ENCODE data around the gene CDK5RAP2. TPM values are rescaled to one million over a fixed set of nuclear protein-coding genes. Genes with fewer than 3 reads are reported as not detected.
A peak's percentile ranks its signal among the peaks of the same experiment; 100 is the strongest.

Gene CDK5RAP2
- total RNA-seq, 1 experiment from 2014 or later, result 56.4 TPM

DNA sequence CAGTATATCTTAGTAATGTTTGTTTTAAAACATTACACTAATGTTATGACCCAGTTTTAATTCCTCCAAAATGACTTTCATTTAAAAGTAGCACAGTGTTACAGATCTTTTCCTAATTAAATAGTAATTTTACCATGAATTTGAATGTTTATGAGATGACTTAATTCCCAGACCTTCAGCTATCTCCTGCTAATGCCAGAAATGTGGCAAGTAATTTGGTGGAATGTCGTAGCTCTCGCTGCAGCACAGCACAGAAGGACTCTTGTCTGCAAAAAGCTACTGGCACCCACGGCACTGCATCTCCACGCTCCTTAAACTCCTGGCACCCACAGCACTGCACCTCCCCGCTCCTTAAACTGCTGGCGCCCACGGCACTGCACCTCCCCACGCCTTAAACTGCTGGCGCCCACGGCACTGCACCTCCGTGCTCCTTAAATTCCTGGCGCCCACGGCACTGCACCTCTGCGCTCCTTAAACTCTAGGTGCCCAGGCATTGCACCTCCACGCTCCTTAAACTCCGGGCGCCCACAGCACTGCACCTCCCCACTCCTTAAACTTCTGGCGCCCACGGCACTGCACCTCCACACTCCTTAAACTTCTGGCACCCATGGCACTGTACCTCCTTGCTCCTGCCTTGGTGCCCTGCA is 163.1 kb downstream of the CDK5RAP2 start:
- H3K9me3 Mint-ChIP-seq, result no peaks in the 10 kb centered on the region
- no peak overlapping the region for H2AK5ac ChIP-seq (ENCODE audit: insufficient read length, low read length)
- H3K36me3 Mint-ChIP-seq (ENCODE audit: insufficient read depth in 1 of 3, low read depth in 3 of 3), result peaks cover 16 to 36% (median 29%) of the 10 kb centered on the region in 3 experiments; a peak in 6 of 7 replicates
- no peak overlapping the region for H4K8ac ChIP-seq (replicated peaks; ENCODE audit: insufficient read length, low read depth, low read length)
- no peak overlapping the region for H3T11ph ChIP-seq (ENCODE audit: low read length)
- no peak overlapping the region for H2BK120ac ChIP-seq (ENCODE audit: low read depth, low read length, poor library complexity, severe bottlenecking)
- H3K79me1 ChIP-seq (ENCODE audit: insufficient read depth, low read depth, low read length, poor library complexity, severe bottlenecking), result no peaks in the 10 kb centered on the region
- no peak overlapping the region for H3K56ac ChIP-seq (ENCODE audit: insufficient read length, low read depth, low read length)
- no peak for DNase-seq
- no peak overlapping the region for H3K27ac ChIP-seq (ENCODE audit: insufficient read length, low read depth, low read length)
- H3K23ac ChIP-seq (ENCODE audit: insufficient read length, low read depth, low read length), result no peak overlapping the region
- no peak overlapping the region for H3K14ac ChIP-seq (ENCODE audit: insufficient read depth, low read length)
- WGBS (ENCODE audit: extremely low coverage, insufficient read length, low lambda C conversion rate), result no CpG with 5 or more reads among the region's 19 CpGs
- no peak overlapping the region for H3K4ac ChIP-seq (ENCODE audit: low read depth, low read length)
- TF ChIP-seq, protein P1, sequence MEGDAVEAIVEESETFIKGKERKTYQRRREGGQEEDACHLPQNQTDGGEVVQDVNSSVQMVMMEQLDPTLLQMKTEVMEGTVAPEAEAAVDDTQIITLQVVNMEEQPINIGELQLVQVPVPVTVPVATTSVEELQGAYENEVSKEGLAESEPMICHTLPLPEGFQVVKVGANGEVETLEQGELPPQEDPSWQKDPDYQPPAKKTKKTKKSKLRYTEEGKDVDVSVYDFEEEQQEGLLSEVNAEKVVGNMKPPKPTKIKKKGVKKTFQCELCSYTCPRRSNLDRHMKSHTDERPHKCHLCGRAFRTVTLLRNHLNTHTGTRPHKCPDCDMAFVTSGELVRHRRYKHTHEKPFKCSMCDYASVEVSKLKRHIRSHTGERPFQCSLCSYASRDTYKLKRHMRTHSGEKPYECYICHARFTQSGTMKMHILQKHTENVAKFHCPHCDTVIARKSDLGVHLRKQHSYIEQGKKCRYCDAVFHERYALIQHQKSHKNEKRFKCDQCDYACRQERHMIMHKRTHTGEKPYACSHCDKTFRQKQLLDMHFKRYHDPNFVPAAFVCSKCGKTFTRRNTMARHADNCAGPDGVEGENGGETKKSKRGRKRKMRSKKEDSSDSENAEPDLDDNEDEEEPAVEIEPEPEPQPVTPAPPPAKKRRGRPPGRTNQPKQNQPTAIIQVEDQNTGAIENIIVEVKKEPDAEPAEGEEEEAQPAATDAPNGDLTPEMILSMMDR (conservative IDR thresholded peaks at IDR 0.05), result no peak
- no peak overlapping the region for H2BK20ac ChIP-seq (ENCODE audit: low read depth, low read length, poor library complexity, severe bottlenecking)
- no peaks in the 10 kb centered on the region for H3K27me3 Mint-ChIP-seq (ENCODE audit: low read depth)
- H3K4me2 ChIP-seq (ENCODE audit: insufficient read depth, insufficient read length, low read length), result no peak overlapping the region
- H3K18ac ChIP-seq (ENCODE audit: insufficient read length, low read depth, low read length), result no peak overlapping the region
- H2AFZ ChIP-seq (ENCODE audit: low read length), result no peak overlapping the region
- peaks cover 2% of the 10 kb centered on the region for H4K20me1 ChIP-seq (ENCODE audit: control insufficient read depth, insufficient read depth, insufficient read length)
- no peaks in the 10 kb centered on the region for H3K9me3 ChIP-seq (ENCODE audit: control insufficient read depth, low read depth, low read length)
- peaks cover 49 to 55% of the 10 kb centered on the region in 2 experiments for H3K4me1 Mint-ChIP-seq
- H3K9ac ChIP-seq (ENCODE audit: extremely low read depth, insufficient read length, low read length), result no peak overlapping the region
- H2BK15ac ChIP-seq (ENCODE audit: low read depth, low read length), result no peak overlapping the region
- H4K5ac ChIP-seq (ENCODE audit: insufficient read length, low read depth, low read length), result no peak overlapping the region
- H2BK5ac ChIP-seq (ENCODE audit: insufficient read length, low read length), result no peak overlapping the region
- no peak overlapping the region for H2BK12ac ChIP-seq (ENCODE audit: insufficient read length, low read depth, low read length)
- peak overlapping the region; percentile 53 to 60 (median 58); a peak in 4 of 7 replicates for H3K27ac Mint-ChIP-seq
- peaks cover 11% of the 10 kb centered on the region for H3K4me1 ChIP-seq (ENCODE audit: insufficient read depth, low read length)
- H3K23me2 ChIP-seq (ENCODE audit: insufficient read length, low read depth, low read length, poor library complexity, severe bottlenecking), result no peaks in the 10 kb centered on the region
- no peaks in the 10 kb centered on the region for H3K79me2 ChIP-seq (ENCODE audit: insufficient read depth, low read length)
- no peak overlapping the region for H4K91ac ChIP-seq (ENCODE audit: insufficient read length, low read depth, low read length)
- no peaks in the 10 kb centered on the region for H3K27me3 ChIP-seq (ENCODE audit: insufficient read depth, low read length)
- peak overlapping the region in 1 of 2 experiments; percentile 36; a peak in 1 of 5 replicates for H3K4me3 Mint-ChIP-seq

All from H9 (cell line).